BLaER1 (cell line): ENCODE data around the gene PPM1H.
A peak's percentile ranks its signal among the peaks of the same experiment; 100 is the strongest.

Experiments
- H3K27ac ChIP-seq: shearing (Covaris generic); formaldehyde crosslinking; 2 replicates; pipeline ENCODE4 v1.8.1; 2022
- H3K27me3 ChIP-seq: shearing (Covaris generic); formaldehyde crosslinking; 2 replicates; pipeline ENCODE4 v1.8.1; 2022
- H3K36me3 ChIP-seq: shearing (Covaris generic); formaldehyde crosslinking; 2 replicates; pipeline ENCODE4 v1.8.1; 2022
- H3K4me1 ChIP-seq: shearing (Covaris generic); formaldehyde crosslinking; 2 replicates; pipeline ENCODE4 v1.8.1; 2022
- H3K4me2 ChIP-seq: shearing (Covaris generic); formaldehyde crosslinking; 2 replicates; pipeline ENCODE4 v1.8.1; 2022
- H3K4me3 ChIP-seq: shearing (Covaris generic); formaldehyde crosslinking; 2 replicates; pipeline ENCODE4 v1.8.1; 2022
- H3K9ac ChIP-seq: shearing (Covaris generic); formaldehyde crosslinking; 2 replicates; pipeline ENCODE4 v1.8.1; 2022
- H3K9me3 ChIP-seq: shearing (Covaris generic); formaldehyde crosslinking; 2 replicates; pipeline ENCODE4 v1.8.1; 2022
- H4K20me1 ChIP-seq: shearing (Covaris generic); formaldehyde crosslinking; 2 replicates; pipeline ENCODE4 v1.8.1; 2022
- Cebpa-rat ChIP-seq: shearing (Covaris generic); IDR thresholded peaks from 2 replicates; pipeline ENCODE4 v1.8.1; 2022

PPM1H gene

GRCh38 chr12:62912644-62913043, 22.3 kb downstream of the PPM1H start:
- Histone ChIP-seq H3K9me3 (no peaks in the 10 kb centered on the region), H3K4me3 (no peak overlapping the region), H3K27ac (no peak overlapping the region), H3K36me3 (no peaks in the 10 kb centered on the region), H3K27me3 (no peaks in the 10 kb centered on the region), H3K4me2 (no peak overlapping the region), H3K9ac (no peak overlapping the region), H3K4me1 (no peaks in the 10 kb centered on the region; the same call in 1 of the 2 replicates), H4K20me1 (no peaks in the 10 kb centered on the region)
- TF ChIP-seq Cebpa-rat = no peak

DNA sequence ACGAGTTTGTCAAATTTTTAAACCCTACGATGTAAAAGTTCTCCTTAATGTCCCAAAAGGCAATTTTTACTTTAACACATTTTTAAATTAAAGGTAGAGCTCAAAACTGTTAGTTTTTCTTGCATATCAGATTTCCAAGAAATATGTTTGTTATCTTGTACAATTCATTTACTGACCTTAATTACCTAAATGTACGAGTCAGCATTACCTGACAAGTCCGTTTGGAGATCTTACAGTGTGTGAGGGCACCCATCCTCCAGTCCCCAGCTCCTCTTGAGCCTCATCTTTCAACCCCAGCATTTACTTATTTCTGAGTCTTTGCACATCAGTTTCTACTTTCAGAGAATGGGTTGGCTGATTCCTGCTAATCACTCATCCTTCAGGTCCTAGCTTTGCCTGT, 23.7 kb downstream of the PPM1H start:
- H3K27ac ChIP-seq = no peak overlapping the region
- no peaks in the 10 kb centered on the region for H4K20me1 ChIP-seq
- no peak overlapping the region for H3K9ac ChIP-seq
- no peak overlapping the region for H3K4me2 ChIP-seq
- H3K4me1 ChIP-seq = no peaks in the 10 kb centered on the region; the same call in 1 of the 2 replicates
- no peaks in the 10 kb centered on the region for H3K27me3 ChIP-seq
- no peak overlapping the region for H3K4me3 ChIP-seq
- TF ChIP-seq Cebpa-rat = no peak
- H3K36me3 ChIP-seq = no peaks in the 10 kb centered on the region
- no peaks in the 10 kb centered on the region for H3K9me3 ChIP-seq

DNA sequence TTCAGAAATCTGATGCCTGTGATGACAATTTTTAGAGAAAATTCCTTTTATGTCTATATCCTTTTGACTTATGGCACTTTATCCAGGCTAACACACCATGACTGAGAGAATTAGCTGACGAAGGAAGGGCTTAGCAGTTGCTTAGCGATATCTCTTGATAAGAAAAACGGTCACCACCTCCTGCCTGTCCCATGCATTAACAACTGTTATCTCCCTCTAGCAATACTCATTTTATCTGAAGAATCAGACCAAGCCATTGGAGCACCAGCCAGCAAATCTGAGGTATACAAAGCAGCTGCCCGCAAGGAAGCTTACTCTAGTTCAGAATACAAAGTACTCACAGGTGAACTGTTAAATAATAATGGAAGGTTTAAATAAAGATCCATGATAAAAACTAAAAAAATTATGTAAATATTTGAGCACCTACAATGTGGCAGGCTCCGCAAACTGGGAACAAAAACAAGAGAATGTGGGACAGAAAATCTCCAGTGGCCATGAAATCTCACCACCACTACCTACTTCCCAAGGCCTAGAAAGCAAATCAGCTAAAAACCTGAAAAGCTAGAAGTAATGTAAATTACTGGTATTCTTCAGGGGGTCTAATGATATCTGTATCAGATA, 24.3 kb downstream of the PPM1H start:
- no peak overlapping the region for H3K4me2 ChIP-seq
- TF ChIP-seq Cebpa-rat = no peak
- H4K20me1 ChIP-seq = no peaks in the 10 kb centered on the region
- H3K27ac ChIP-seq = no peak overlapping the region
- H3K4me1 ChIP-seq = no peaks in the 10 kb centered on the region; the same call in 1 of the 2 replicates
- no peaks in the 10 kb centered on the region for H3K9me3 ChIP-seq
- H3K36me3 ChIP-seq = no peaks in the 10 kb centered on the region
- H3K4me3 ChIP-seq = no peak overlapping the region
- H3K27me3 ChIP-seq = no peaks in the 10 kb centered on the region
- H3K9ac ChIP-seq = no peak overlapping the region

DNA sequence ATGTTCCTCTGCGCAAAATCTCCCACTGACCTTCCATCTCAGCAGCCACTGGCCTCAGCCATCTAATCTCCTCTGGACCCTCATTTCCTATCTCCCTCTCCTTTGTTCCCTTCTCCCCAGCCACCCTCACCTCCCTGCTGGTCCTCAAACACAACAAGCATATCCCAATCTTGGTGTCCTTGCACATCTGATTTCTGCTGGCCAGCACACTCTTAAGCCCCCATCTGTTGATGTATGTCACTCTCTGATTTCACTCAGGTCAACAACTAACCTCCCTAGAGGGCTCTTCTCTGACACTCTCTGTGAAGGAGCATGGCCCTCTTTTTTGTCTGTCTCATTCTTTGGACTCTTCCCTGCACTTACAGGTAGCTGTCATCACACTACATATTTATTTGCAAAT, 25.6 kb downstream of the PPM1H start:
- H3K27me3 ChIP-seq = no peaks in the 10 kb centered on the region
- no peaks in the 10 kb centered on the region for H3K9me3 ChIP-seq
- no peak overlapping the region for H3K9ac ChIP-seq
- H3K4me1 ChIP-seq = no peaks in the 10 kb centered on the region; the same call in 1 of the 2 replicates
- TF ChIP-seq Cebpa-rat = no peak
- no peak overlapping the region for H3K27ac ChIP-seq
- no peak overlapping the region for H3K4me3 ChIP-seq
- H4K20me1 ChIP-seq = no peaks in the 10 kb centered on the region
- H3K4me2 ChIP-seq = no peak overlapping the region
- H3K36me3 ChIP-seq = no peaks in the 10 kb centered on the region

- Histone ChIP-seq H3K36me3 (no peaks in the 10 kb centered on the region), H3K27me3 (no peaks in the 10 kb centered on the region), H3K9me3 (no peaks in the 10 kb centered on the region), H3K4me2 (no peak overlapping the region), H3K27ac (no peak overlapping the region), H3K4me3 (no peak overlapping the region), H3K9ac (no peak overlapping the region), H3K4me1 (peaks cover 5% of the 10 kb centered on the region; the same call in 1 of the 2 replicates), H4K20me1 (no peaks in the 10 kb centered on the region)
- no peak for TF ChIP-seq Cebpa-rat
These were observed 26.3 kb downstream of the PPM1H start for GRCh38 chr12:62908674-62909073.

DNA sequence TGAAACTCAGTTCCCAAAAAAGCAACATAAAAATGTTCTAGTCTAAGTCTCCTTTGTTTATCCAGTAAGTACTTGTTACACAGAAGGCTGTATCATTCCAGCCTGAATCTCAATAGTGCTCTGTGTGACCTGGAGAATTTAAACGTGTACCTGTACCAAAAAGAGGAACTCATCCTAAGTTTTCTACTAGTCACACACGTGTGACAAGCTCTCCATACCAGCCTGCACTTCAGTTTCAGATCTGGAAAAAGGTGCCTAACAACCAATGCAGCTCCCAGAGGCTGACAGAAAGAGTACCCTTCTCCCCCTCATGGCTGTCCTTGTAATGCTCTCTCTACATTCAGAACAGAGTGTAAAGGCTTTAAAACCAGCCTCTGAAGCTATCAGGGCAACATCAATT, 27.4 kb downstream of the PPM1H start:
- H3K27me3 ChIP-seq = no peaks in the 10 kb centered on the region

DNA sequence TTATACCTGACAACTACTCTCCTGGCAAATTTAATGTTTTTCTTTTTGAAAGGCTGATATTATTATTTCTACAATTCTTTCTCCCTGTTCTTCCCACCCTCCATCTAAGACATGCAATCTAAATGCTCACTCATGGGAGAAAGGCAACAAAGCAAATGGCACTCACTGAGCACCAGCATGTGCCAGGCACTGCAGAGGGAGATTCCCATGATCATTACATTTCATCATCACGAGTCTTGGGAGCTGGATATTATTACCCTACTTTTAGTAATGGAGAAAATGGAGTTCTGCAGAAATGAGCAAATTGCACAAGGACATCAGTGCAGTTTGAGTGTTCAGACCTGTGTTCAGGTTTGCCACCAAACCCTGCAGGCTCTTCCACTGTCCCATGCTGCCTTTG, 27.9 kb downstream of the PPM1H start:
- no peaks in the 10 kb centered on the region for H3K36me3 ChIP-seq
- no peak overlapping the region for H3K4me3 ChIP-seq
- H3K9me3 ChIP-seq = no peaks in the 10 kb centered on the region
- H3K4me1 ChIP-seq = peaks cover 19% of the 10 kb centered on the region
- H4K20me1 ChIP-seq = no peaks in the 10 kb centered on the region
- H3K27ac ChIP-seq = no peak overlapping the region
- H3K27me3 ChIP-seq = no peaks in the 10 kb centered on the region
- H3K9ac ChIP-seq = no peak overlapping the region
- H3K4me2 ChIP-seq = no peak overlapping the region
- no peak for TF ChIP-seq Cebpa-rat

More for the DNA sequence above, 27.4 kb downstream of the PPM1H start:
- Histone ChIP-seq H4K20me1 (no peaks in the 10 kb centered on the region), H3K27ac (no peak overlapping the region), H3K9me3 (no peaks in the 10 kb centered on the region), H3K4me3 (no peak overlapping the region), H3K4me2 (no peak overlapping the region), H3K4me1 (peaks cover 16% of the 10 kb centered on the region), H3K36me3 (no peaks in the 10 kb centered on the region), H3K9ac (no peak overlapping the region)
- no peak for TF ChIP-seq Cebpa-rat

DNA sequence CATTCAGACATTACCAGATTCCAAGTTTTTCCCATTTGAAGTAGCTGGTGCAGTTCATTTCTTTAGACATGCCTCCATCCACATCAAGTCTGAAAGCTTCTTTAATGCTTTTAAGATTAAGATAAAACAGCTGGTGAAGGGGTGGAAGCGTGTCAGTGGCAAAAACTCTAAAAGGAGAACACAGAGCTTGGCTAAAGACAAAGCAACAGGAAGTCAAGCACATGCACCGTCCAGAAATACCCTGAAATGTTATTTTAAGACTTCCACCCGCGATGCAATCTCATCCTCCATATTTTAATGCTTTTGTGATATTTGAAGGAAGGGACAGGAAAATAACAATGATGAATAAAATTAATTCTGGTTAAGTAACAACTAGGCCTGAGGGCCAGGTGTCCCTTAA, 31.8 kb downstream of the PPM1H start:
- Histone ChIP-seq H3K36me3 (no peaks in the 10 kb centered on the region), H3K9ac (no peak overlapping the region), H3K4me3 (no peak overlapping the region), H3K9me3 (no peaks in the 10 kb centered on the region), H4K20me1 (no peaks in the 10 kb centered on the region), H3K27me3 (no peaks in the 10 kb centered on the region), H3K4me1 (peaks cover 25% of the 10 kb centered on the region), H3K4me2 (peak overlapping the region; percentile 66), H3K27ac (peak overlapping the region; percentile 65)
- no peak for TF ChIP-seq Cebpa-rat

DNA sequence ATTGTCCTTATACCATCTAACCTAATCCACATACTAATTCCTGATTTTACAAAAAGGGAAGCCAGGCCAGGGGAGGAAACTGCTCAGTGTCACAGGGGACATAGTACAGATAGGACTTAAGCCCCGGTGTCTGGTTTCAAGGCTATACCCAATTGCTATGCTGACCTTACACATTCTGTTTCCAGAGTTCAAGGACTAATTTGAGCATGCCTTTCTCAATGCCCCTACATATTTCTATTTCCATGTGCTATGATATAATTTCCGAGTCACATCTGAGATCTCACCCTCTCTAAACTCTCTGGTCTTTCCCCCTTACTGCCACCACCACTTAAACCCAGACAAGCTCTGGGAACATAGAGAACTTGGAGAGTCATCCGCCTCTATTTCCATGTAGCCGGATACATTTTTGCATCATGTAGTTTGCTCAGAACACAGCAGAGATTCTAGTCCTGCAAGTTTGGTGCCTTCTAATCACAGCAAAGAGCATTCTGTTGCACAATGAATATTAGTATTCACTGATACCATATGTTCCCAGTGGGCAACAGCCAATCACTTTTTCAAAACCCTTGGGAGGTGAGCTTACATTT, 34.2 kb downstream of the PPM1H start:
- H3K27me3 ChIP-seq = no peaks in the 10 kb centered on the region
- TF ChIP-seq Cebpa-rat = no peak
- H3K4me2 ChIP-seq = no peak overlapping the region
- H3K27ac ChIP-seq = no peak overlapping the region
- no peak overlapping the region for H3K9ac ChIP-seq
- H4K20me1 ChIP-seq = no peaks in the 10 kb centered on the region
- peaks cover 28% of the 10 kb centered on the region for H3K4me1 ChIP-seq
- H3K4me3 ChIP-seq = no peak overlapping the region
- H3K36me3 ChIP-seq = no peaks in the 10 kb centered on the region
- no peaks in the 10 kb centered on the region for H3K9me3 ChIP-seq

DNA sequence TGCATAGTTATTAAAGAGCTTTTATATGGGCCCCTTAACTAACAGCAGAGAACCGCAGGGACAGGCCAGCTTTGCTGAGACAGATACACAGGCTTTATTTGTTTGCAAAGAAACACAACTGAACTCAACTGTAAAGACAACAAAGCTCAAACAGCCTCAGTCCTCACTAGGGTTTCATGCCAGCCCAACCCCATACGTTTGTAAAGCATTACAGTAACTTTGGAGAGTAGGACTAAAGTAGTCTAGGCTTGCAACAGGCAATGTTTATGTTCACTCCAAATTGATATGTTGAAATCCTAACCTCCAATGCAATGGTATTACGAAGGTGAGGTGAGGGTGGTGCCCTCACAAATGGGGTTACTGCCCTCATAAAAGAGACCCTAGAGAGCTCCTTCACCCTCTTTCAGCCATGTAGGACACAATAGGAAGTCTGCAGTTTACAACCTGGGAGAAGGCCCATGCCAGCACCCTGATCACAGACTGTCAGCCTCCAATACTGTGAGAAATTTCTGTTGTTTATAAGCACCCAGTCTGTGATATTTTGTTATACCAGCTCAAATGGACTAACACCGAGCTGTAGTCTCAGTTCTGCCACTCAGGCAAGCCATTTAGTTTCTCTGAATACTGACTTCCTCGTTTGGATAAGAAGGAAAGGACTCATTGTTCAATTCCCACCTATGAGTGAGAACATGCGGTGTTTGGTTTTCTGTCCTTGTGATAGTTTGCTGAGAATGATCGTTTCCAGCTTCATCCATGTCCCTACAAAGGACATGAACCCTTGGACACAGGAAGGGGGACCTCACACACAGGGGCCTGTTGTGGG, 35.2 kb downstream of the PPM1H start:
- peaks cover 28% of the 10 kb centered on the region for H3K4me1 ChIP-seq

More for the DNA sequence above, 35.2 kb downstream of the PPM1H start:
- Histone ChIP-seq H3K9me3 (peaks cover 7% of the 10 kb centered on the region; the same call in 1 of the 2 replicates), H3K4me3 (no peak overlapping the region), H3K4me2 (no peak overlapping the region), H4K20me1 (no peaks in the 10 kb centered on the region), H3K36me3 (no peaks in the 10 kb centered on the region), H3K27ac (no peak overlapping the region), H3K9ac (no peak overlapping the region), H3K27me3 (no peaks in the 10 kb centered on the region)
- no peak for TF ChIP-seq Cebpa-rat
